Tongue (tissue), 2 donors: Measurements from ENCODE around the gene MRC1. TPM values are rescaled to one million over a fixed set of nuclear protein-coding genes. Genes with fewer than 3 reads are reported as not detected.

Source experiments
- DNase-seq: peaks from one replicate; pipeline ENCODE4 v3.0.0-alpha.2; 2015
- total RNA-seq: library from RNA; depleted of rRNA; stranded (reverse); fragments of >200 nt; gene quantifications from one replicate; pipeline ENCODE4 v1.2.3, GENCODE V29; 2014

The MRC1 gene
- total RNA-seq, 1 donor from 2014 or later = 8.7 TPM

DNA sequence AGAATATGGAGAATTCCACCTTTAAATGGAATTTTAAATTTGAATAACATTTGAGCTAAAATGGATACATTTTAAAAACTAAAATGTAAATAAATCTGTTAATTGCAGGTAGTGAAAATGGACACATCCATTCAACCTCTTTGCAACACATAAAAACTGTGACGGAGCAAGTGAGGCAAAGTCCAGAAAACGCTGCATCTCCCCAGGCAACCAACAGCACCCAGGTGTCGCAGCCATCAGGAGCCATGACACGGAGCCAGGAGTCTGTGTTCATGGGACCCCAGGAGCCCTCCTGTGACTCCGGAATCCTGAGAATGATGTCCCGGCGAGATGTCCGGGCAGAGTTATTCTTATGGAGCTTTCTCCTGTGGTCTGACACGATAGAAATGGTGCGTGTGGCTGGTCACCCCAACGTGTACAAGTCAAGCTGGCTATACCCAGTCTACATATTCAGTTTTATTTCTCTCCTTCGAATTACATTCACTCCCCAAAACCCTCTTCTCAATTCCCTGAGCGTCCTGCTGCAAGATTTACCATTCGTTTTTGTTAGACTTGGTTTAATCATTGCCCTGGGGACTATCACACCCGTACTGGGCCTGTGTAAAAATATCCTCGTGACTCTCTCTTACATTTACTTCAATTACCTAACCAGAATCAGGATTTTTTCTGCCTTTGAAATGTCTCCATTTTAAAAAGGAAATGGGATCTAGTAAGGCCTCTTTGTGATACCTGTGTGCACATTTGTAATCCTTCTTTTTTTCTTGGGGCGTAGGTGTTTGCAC, 13.1 kb upstream of the MRC1 start:
- DNase-seq = no peak

DNA sequence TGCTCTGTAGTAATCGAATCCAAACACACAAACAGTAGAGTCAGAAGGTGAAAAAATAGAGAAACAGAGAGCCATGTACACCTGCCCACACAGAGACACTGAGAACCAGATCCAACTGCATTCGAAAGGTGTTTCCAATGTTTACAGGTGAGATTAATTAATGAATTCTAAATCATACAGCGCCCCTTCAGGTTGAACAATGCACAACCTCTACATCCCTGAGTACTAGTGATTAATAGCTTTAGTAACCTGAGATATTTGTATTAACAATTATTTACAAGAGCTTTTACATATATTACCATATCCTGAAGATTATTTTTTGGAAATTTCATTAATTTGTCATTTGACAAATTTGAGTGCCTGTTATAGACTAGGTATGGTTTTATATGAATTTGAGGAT, 7.6 kb upstream of the MRC1 start:
- no peak for DNase-seq

DNA sequence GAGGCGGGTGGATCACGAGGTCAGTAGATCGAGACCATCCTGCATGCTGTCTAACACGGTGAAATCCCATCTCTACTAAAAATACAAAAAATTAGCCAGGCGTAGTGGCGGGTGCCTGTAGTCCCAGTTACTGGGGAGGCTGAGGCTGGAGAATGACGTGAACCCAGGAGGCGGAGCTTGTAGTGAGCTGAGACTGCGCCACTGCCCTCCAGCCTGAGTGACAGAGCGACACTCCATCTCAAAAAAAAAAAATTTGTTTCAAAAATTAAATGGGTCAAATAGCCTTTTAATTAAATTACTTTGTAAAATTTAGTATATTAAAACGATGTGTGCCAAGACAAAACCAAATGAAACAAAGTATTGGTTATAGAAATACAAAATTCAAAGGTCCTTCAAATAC, 6.8 kb upstream of the MRC1 start:
- DNase-seq = no peak

DNA sequence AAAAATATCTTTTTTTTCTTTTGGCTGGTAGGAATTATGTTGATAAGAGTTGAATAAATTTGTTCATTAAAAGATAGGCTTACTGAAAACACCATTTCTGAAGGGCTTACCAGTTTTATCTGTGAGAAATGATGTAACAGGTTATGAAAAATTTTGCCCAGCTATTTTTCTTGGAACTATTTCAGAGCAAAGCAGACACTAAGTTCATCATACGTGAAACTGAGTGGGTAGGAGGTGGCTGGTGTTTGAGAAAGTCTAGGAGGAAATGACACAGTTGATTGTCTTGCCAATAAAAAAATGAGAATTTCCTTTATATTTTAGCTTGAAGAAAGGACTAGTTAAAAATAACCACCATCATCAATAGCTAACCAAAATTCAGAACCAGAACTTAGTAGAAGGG, 6.2 kb upstream of the MRC1 start:
- DNase-seq = no peak

DNA sequence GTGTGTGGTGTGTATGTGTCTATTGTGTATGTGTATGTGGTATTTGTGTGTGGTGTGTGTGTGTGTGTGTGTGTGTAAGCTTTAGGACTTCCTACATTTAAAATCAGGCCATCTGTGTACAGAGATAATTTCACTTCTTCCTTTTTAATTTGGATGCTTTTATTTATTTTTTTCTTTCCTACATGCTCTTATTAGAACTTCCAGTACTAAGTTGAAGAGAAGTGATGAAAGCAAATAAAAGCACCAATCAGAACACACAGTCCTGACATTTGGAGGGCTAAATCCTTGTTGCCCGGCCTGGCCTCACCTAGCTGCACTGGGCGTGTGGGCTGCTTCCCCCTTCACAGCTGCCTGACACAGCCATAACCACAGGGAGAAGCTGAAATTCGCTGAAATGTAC, 3.8 kb upstream of the MRC1 start:
- DNase-seq = no peak

DNA sequence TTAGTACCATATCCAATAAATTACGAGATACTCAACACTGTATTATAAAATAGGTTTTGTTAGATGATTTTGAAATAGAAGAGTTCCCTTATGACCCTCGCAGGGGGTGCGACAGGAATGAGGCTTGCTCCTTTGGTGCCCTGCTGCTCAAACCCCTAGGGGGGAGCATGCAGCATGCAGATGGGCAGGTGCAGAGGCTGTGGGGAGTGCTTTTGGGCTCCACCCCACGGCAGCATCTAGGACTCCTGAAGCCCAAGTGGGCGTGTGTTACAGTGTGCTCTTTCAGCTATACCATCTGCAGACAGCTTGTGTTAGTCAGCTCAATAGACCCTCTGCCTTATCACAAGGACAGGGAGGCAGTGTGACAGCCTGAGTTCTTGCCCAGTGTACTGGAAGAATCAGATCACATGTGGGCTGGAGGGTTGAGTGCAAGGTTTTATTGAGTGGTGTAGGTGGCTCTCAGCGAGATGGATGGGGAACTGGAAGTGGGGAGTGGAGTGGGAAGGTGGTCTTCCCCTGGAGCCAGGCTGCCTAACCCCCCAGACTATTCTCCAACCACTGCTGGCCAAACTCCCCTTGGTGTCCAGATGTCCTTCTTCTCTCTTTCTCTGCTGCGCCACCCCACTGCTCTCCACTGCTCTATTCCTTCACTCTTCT, 3.1 kb upstream of the MRC1 start:
- DNase-seq = no peak

DNA sequence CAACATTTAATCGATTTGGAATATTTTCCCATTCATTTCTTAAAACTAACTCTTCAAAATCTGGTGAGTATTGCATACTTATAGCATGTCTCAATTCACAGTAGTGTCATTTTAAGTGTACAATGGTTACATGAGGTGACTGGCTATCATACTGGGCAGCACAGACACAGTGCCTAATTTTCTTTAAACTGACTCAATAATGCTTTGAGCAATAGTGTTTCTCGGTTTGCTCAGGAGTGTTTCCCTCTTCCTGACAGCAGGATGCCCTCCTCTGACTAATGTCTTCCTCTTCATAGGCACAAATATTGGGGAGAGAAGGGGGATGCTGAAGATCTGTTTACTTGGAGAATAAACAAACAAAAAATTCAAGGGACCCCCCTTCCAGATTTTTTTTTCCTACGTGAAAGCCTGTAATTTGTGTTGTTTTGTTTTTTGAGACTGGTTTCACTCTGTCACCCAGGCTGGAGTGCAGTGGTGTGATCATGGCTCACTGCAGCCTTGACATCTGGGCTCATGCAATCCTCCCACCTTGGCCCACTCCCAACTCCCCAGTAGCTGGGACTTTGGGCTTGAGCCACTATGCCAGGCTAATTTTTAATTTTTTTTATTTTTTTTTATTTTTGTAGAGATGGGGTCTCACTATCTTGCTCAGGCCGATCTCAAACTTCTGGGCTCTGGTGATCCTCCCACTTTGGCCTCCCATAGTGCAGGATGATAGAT, 2.2 kb downstream of the MRC1 start:
- DNase-seq = no peak

DNA sequence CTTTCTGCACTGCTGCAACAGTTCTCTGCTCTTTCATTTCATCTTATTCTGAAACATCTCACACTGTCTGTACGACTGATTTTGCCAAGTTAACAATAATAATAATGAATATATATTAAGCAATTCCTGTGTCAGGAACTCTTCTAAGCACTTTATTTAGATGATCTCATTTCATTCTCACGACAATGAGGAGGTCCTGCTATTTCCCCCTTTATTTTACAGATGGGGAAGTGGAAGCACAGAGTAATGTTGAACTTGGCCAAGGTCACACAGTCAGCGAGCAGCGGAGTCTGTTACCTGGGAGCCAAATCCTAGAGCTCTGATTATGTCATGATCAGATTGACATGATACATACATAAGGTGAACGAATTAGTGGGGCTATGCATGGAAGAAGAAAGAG, 5.8 kb downstream of the MRC1 start:
- no peak for DNase-seq

DNA sequence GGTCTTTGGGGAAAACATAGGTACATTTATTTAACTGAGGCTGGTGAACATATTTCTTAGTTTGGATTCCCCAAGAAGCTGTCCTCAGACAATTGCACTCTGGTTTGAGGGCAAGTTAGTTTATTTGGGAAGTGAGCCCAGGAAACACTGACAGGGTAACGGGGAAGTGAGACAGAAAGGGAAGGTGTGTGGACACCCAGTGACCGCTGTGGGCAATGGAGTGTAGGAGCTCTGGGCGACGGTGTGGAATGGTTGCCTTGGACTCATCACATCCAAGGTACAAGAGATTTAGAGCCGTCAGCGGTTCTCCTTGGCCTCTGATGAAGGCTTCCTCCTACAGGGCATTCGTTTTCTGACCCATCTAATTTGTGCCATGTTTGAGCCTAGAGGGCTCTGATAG, 7.1 kb downstream of the MRC1 start:
- DNase-seq = no peak

DNA sequence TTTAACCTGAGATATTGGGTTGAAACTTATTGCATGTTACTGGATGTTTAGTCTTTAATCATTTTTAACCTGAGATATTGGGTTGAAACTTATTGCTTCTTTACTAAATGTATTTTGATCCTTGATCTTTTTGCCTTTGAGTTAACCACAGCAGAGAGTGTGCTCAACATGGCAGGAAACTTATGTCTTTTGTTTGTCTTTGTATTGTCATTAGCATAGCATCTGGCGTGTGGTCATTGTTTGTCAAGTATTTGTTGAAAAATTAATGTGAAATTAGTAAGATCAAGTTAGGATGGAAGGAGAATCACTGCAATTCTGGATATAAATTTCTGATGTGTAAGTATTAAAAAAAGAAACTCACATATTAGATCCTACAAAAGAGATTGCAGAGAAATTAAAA, 8.2 kb downstream of the MRC1 start:
- no peak for DNase-seq

DNA sequence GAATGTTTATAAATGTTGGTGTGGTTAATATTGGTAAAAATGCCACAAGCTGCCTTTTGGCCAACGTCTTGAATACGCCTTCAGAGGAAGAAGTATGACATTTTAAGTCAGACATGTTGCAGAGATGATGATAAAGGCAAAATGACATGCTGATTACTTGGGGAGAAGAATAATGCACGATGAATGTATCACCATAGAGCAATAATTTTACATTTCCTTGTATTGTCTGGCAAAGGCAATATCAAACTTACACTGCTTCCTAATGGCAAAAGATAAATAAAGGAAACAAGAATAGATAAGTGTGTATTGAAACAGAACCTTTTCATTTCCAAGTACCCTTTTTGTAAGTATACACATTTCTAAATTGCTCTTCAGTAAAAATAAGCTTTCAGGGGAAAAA, 8.6 kb downstream of the MRC1 start:
- no peak for DNase-seq

DNA sequence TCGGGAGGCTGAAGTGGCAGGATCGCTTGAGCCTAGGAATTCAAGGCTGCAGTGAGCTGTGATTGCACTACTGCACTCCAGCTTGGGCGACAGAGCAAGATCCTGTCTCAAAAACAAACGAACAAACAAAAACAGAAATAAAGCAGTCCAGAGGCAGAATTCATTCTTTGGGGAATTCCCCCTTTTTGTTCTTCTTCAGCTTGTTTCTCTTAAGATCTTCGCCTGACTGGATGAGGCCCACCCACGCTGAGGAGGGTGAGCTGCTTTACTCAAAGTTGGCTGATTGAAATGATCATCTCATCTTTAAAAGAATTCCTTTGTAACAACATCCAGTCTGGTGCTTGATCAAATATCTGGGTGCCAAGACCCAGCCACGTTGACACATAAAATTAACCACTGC, 10.7 kb downstream of the MRC1 start:
- no peak for DNase-seq

DNA sequence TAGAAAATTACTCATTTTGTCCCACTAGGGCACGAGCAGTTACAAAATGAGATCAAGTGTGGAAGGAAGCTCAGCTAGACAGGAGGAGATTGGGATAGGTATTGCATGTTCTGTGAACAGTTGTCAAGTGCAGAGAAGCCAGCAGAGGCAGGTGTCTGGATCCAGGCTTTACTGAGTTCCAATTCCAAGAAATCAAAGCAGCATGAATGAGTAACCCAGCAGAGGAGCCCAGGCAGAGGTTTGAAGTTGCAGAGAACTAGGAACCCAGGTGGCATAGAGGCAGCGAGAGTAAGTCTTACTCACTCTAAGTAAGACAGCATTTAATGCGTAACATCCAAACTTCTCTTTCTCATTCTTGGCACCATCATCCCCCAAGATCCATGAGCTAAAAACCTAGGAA, 11.8 kb downstream of the MRC1 start:
- no peak for DNase-seq

DNA sequence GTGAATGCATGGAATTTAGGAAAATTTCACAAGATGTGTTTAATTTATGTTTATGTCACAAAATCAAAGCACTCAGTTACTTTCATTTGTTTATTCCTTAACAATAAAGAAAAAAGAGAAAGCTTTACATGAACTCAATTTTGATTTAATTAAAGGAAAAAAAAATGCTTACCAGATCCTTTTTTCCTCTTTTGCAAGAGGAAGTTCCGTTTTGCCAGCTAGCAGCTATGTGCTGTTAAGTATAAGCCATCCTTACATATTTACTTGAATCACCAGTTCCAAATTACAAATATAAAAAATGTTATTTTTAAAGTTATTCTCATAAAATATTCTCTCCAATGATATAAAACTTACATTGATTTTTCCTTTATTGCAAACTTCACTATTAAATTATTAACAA, 12.7 kb downstream of the MRC1 start:
- no peak for DNase-seq

DNA sequence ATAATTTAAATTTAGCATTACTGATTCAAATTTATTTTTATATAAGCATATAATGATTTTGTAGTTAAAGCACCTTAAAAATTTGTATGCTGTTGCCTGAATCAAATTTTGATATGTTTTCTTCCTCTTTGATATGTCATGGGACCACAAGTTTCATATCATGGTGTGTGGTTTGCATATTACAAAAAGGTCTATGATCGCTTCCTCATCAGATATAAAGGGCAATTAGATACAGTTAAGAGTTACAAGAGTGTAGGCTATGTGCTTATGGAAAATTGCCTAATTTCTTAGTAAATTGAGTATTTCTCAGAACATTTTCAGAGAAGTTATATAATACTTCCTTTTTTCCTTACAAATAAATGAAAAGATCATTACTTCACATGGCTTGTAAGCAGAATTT, 22.2 kb downstream of the MRC1 start:
- DNase-seq = no peak

DNA sequence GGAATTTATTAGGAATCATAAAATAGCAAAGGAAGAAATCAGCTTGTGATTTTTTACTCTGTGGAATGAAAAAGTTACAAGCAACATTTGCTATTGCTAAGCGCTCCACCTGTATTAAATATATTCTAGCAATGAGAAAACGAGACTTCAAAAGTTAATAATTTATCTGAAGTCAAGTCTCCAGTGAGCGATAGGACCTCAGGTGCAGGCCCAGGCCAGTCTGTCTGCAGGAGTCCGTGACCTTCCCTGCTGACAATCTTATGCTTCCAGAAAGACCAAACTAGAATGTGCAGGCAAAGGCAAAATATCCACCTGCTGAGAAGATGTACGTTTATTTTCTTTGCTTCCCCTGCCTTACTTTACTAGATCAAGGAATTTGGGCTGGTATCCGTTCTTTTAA, 22.7 kb downstream of the MRC1 start:
- DNase-seq = no peak

DNA sequence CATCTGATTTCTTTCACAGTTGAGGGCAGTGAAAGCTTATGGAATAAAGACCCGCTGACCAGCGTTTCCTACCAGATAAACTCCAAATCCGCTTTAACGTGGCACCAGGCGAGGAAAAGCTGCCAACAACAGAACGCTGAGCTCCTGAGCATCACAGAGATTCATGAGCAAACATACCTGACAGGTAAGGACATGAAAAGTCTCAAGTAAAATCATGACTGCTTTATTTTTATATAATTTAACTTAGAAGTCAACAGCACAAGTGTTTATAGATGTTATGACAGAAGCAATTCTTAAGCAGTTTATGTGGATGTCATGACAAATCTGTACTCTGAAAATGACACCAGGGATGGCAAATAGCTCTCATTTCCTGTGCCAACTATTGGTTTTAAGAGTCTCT, 24.5 kb downstream of the MRC1 start:
- DNase-seq = no peak

DNA sequence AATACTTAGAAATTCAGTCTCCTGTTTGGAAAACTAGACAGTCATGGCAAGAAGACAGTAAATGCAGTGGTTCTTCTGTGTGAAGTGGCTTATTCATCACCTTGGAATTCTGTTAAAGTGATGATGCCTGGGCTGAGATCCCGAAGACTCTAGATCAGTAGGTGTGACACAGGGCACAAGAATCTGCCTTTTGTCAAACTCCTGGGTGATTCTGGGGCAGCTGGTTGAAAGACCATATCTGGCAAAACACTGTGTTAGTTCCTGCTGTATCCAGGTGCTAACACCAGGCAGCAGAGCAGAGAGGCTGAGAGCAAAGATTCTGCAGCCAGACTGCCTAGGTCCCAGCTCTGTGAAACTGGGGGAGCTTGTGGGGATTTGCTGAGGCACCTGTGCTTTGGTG, 26.5 kb downstream of the MRC1 start:
- no peak for DNase-seq

DNA sequence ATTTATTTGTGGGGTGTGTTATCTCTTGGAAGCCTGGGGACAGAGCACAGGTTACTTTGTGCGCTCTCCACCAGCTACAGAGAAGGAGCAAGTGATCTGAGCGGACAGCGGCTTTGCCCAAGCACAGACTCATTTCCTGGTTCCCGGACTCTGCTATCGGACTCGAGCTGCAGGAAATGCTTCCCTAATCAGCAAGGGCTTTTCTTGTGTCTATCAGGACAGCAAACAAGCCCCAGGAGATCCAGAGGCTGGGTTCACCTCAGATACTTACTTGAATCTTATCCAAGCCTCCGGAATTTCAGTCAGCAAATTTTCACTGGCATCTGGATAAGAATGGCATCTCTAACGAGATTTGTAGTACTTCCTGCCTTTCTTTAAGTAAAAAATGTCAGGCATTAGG, 27.8 kb downstream of the MRC1 start:
- peak; percentile 9 for DNase-seq

DNA sequence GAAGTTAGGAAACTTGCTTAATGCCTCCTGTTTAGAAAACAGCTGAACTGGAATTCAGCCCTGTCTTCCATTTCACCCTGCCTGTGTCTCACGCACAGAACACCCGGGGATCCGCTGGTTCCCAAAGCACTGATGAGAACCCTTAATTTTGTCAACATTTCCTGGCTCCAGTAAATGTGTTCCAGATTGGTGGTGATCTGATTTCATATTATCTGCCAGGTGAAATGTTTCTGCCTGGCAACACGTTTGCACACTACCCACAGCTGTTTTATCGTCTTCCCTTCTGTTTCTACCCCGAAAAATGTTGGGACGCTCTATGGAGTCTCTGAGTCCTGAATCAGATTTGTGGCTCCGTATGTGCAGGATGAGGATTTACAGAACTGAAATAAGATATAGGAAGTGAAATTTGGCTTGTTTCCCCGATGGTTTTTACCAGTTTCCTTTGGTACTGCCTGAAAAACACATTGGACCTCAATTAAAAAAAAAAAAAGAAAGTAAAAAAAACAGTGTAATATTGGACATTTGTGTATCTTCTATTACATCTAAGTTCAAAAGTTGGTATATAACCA, 29.0 kb downstream of the MRC1 start:
- DNase-seq = peak; percentile 5

DNA sequence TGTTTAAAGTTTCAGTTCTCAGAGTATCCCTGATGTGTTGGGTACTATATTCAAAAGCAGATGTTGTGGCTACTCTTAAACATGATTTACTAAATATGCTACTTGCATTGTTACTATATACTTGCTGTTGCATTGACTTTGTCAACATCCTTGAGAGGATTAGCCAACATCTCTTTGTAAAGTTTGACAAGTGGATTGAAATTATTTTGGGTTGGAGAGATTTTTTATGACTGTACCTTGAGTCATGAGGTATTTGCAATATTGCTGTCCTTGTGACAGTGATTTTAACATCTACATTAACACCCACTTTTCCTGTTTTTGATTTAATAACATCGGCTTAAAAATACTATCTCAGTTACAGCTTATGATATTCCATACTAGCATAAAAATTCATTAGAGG, 31.9 kb downstream of the MRC1 start:
- no peak for DNase-seq

DNA sequence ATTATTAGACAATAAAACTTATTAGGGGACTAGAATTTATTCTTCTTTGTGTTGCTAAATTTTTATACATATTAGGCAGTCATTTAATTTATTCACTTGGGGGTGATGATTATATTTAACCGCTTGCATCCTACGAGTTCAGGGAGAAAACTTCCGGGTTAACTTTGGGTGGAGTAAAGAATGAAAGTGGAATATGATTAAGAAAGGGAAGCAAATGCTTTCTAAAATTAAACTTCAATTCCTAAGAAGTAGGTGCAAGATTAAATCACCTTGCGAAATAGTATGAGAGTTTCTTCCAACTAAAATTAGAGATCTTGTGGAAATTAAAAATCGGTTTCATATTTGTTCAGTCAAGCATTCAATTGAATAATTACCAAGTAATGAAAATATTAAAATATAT, 33.5 kb downstream of the MRC1 start:
- no peak for DNase-seq

DNA sequence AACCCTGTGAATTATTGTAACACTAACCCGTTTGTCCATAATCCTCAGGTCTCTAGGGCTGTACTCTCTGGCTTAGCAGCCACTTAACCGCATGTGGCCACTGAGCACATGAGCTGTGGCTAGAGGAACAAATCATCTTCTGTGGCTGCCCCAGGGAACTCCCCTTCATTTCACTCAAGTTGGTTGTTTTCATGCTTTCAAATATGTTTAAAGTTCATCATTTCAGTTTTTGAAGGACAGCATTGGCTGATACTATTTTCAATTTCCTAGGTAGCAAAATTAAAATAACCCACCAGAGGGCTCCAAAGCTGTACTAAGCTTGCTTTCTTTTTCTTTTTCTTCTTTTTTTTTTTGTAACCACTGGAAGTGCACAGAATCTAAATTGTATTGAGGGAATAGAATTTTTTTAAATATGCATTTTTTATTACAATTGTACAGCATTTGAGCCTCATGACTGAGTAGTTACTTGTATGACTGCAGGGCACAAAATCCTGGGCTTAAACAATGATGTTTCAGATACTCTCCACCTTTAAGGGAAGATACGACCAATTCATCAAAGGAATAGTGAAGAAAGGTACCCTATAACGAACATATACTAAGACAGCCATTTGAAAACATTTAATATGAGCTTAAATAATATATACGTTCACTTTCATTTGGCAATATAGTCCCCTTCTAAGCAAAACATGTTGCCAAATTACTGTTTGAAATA, 38.6 kb downstream of the MRC1 start:
- DNase-seq = peak; percentile 61
